Neural cell (in vitro differentiated cells): ENCODE results near the gene CDCA8. TPM values are rescaled to one million over a fixed set of nuclear protein-coding genes. Genes with fewer than 3 reads are reported as not detected.
"Not testable (repeated sequence)": the region's sequence is repeated elsewhere in the genome, so short reads cannot be mapped to it uniquely, and the experiment has no call there.

Source experiments
- H2AFZ ChIP-seq: fragments of 200-600, 300-800 bp; sonication (generic), shearing (Covaris generic); 2 replicates; pipeline ENCODE4 v1.6.0; 2014; ENCODE audit warnings: low read depth, mild to moderate bottlenecking, antibody characterized with exemption, low read length, moderate library complexity
- H3F3A ChIP-seq: fragments of 200-600 bp; shearing (Covaris generic); 2 replicates; pipeline ENCODE4 v1.6.1; 2016; ENCODE audit warnings: mild to moderate bottlenecking, moderate library complexity, mixed read lengths, antibody characterized with exemption, low read length; ENCODE audit not compliant: insufficient read depth, poor library complexity, severe bottlenecking
- H3K27ac ChIP-seq: fragments of 200-600, 300-800 bp; sonication (generic), shearing (Covaris generic); 2 replicates; pipeline ENCODE4 v1.5.1; 2014; ENCODE audit warnings: mild to moderate bottlenecking, low read length, moderate library complexity
- H3K27me3 ChIP-seq: fragments of 300-800, 200-600 bp; sonication (generic), shearing (Covaris generic); 2 replicates; pipeline ENCODE4 v1.6.0; 2014; ENCODE audit warnings: mild to moderate bottlenecking, low read depth, low read length, moderate library complexity; ENCODE audit not compliant: insufficient read depth
- H3K36me3 ChIP-seq: fragments of 300-800, 200-600 bp; sonication (generic), shearing (Covaris generic); 2 replicates; pipeline ENCODE4 v1.5.1; 2014; ENCODE audit warnings: mild to moderate bottlenecking, antibody characterized with exemption, low read length, moderate library complexity; ENCODE audit not compliant: insufficient read depth
- H3K4me2 ChIP-seq: fragments of 300-800, 200-600 bp; sonication (generic), shearing (Covaris generic); 2 replicates; pipeline ENCODE4 v1.6.0; 2014; ENCODE audit warnings: mild to moderate bottlenecking, low read length
- H3K4me3 ChIP-seq: fragments of 300-800, 200-600 bp; sonication (generic), shearing (Covaris generic); 2 replicates; pipeline ENCODE4 v1.5.1; 2014; ENCODE audit warnings: mild to moderate bottlenecking, low read length, moderate library complexity
- H3K79me2 ChIP-seq: fragments of 200-600 bp; shearing (Covaris generic); replicated peaks from 2 replicates; pipeline ENCODE4 v1.6.0; 2014; ENCODE audit warnings: mild to moderate bottlenecking, low read length, moderate library complexity; ENCODE audit not compliant: insufficient read depth
- H3K9ac ChIP-seq: fragments of 300-800, 200-600 bp; sonication (generic), shearing (Covaris generic); 2 replicates; pipeline ENCODE4 v1.6.1; 2016; ENCODE audit warnings: mild to moderate bottlenecking, low read length, mixed read lengths
- H3K9me2 ChIP-seq: fragments of 200-600 bp; shearing (Covaris generic); 2 replicates; pipeline ENCODE4 v1.6.1; 2016; ENCODE audit warnings: mild to moderate bottlenecking, low read length, mixed read lengths; ENCODE audit not compliant: insufficient read depth
- H3K9me3 ChIP-seq: fragments of 200-600, 300-800 bp; sonication (generic), shearing (Covaris generic); 2 replicates; pipeline ENCODE4 v1.6.1; 2016; ENCODE audit warnings: mild to moderate bottlenecking, mixed run types, low read length, moderate library complexity, mixed read lengths
- H4K20me1 ChIP-seq: fragments of 200-600 bp; shearing (Covaris generic); 2 replicates; pipeline ENCODE4 v1.6.1; 2016; ENCODE audit warnings: mild to moderate bottlenecking, mixed run types; ENCODE audit not compliant: insufficient read depth
- CTCF ChIP-seq: fragments of 450-650 bp; IDR thresholded peaks from 2 replicates; pipeline ENCODE4 v1.5.1; 2014; ENCODE audit warnings: antibody characterized with exemption, mild to moderate bottlenecking, moderate library complexity; ENCODE audit not compliant: poor library complexity, severe bottlenecking
- EP300 ChIP-seq: fragments of 450-650 bp; conservative IDR thresholded peaks from 2 replicates; pipeline ENCODE4 v1.6.1; 2014; ENCODE audit warnings: antibody characterized with exemption, mild to moderate bottlenecking, moderate library complexity; ENCODE audit not compliant: poor library complexity, severe bottlenecking
- EZH2 ChIP-seq: fragments of 200-600, 300-800 bp; shearing (Covaris generic), sonication (generic); IDR thresholded peaks from 2 replicates; pipeline ENCODE4 v1.6.1; 2014; ENCODE audit warnings: antibody characterized with exemption, low read length, borderline replicate concordance, mild to moderate bottlenecking; ENCODE audit not compliant: insufficient read depth, poor library complexity, severe bottlenecking
- MXI1 ChIP-seq: fragments of 450-650 bp; conservative IDR thresholded peaks from 2 replicates; pipeline ENCODE4 v1.6.1; 2014; ENCODE audit warnings: antibody characterized with exemption, mild to moderate bottlenecking; ENCODE audit not compliant: poor library complexity, severe bottlenecking
- POLR2AphosphoS5 ChIP-seq: IDR thresholded peaks from 2 replicates; pipeline ENCODE4 v1.6.1; 2012
- RAD21 ChIP-seq: fragments of 450-650 bp; conservative IDR thresholded peaks from 2 replicates; pipeline ENCODE4 v1.6.1; 2014; ENCODE audit warnings: antibody characterized with exemption, mild to moderate bottlenecking, moderate library complexity
- REST ChIP-seq: IDR thresholded peaks from 2 replicates; pipeline ENCODE4 v1.6.1; 2012; ENCODE audit warnings: borderline replicate concordance
- SMC3 ChIP-seq: fragments of 450-650 bp; conservative IDR thresholded peaks from 2 replicates; pipeline ENCODE4 v1.6.1; 2014; ENCODE audit warnings: antibody characterized with exemption, mild to moderate bottlenecking, moderate library complexity; ENCODE audit not compliant: poor library complexity
- TAF1 ChIP-seq: IDR thresholded peaks from 2 replicates; pipeline ENCODE4 v1.6.1; 2012; ENCODE audit warnings: low read depth
- polyA plus RNA-seq: library from polyadenylated mRNA; depleted of rRNA; stranded (reverse); fragments of >200 nt; gene quantifications from 2 replicates; pipeline ENCODE4 v1.2.3, GENCODE V29; 2014

Gene CDCA8
- polyA plus RNA-seq, 1 donor from 2014 or later = 0.72 TPM

GRCh38 chr1:37685722-37686121, 6.6 kb upstream of the CDCA8 start:
- Histone ChIP-seq H3K4me2 (no peak overlapping the region), H4K20me1 (no peaks in the 10 kb centered on the region), H2AFZ (no peak overlapping the region), H3K27me3 (no peaks in the 10 kb centered on the region), H3K36me3 (peaks cover 6% of the 10 kb centered on the region), H3K9me3 (no peaks in the 10 kb centered on the region), H3F3A (no peaks in the 10 kb centered on the region), H3K9me2 (no peaks in the 10 kb centered on the region), H3K9ac (no peak overlapping the region), H3K4me3 (no peak overlapping the region), H3K79me2 (peaks cover 14% of the 10 kb centered on the region), H3K27ac (no peak overlapping the region)
- TF ChIP-seq POLR2AphosphoS5 (no peak), REST (no peak), EZH2 (no peak), TAF1 (no peak), CTCF (no peak), RAD21 (no peak), EP300 (no peak), SMC3 (no peak), MXI1 (no peak)

GRCh38 chr1:37687764-37688163, 4.6 kb upstream of the CDCA8 start:
- peaks cover 17% of the 10 kb centered on the region for H3K79me2 ChIP-seq
- not testable (repeated sequence) for H3K27me3 ChIP-seq, H3F3A ChIP-seq, H3K9me3 ChIP-seq, H3K36me3 ChIP-seq, H3K9me2 ChIP-seq, H3K4me3 ChIP-seq, H4K20me1 ChIP-seq, H3K4me2 ChIP-seq, H2AFZ ChIP-seq, H3K9ac ChIP-seq, H3K27ac ChIP-seq

GRCh38 chr1:37688926-37689325, 3.4 kb upstream of the CDCA8 start:
- Histone ChIP-seq H3K36me3 (no peaks in the 10 kb centered on the region), H2AFZ (no peak overlapping the region), H3F3A (no peaks in the 10 kb centered on the region), H3K4me2 (peak overlapping the region; percentile 61), H3K9ac (peak overlapping the region; percentile 59), H3K4me3 (peak overlapping the region; percentile 83), H4K20me1 (no peaks in the 10 kb centered on the region), H3K9me2 (no peaks in the 10 kb centered on the region), H3K27me3 (no peaks in the 10 kb centered on the region), H3K27ac (no peak overlapping the region), H3K9me3 (no peaks in the 10 kb centered on the region), H3K79me2 (peaks cover 19% of the 10 kb centered on the region)
- TF ChIP-seq REST (no peak), RAD21 (no peak), POLR2AphosphoS5 (no peak), TAF1 (no peak)
